ENCODE results near the gene CHTOP. TPM values are rescaled to one million over a fixed set of nuclear protein-coding genes. Genes with fewer than 3 reads are reported as not detected.

Gene CHTOP
- total and polyA plus RNA-seq, 2 of the 13 experiments (the other 11 are each of a cell fraction or from before 2014, with no cell fraction given) = 38.0 to 51.9 TPM

GRCh38 chr1:153612755-153613331 lies 21.0 kb upstream of the CHTOP start, which contains the start of gene S100A16 (continued):
- TF ChIP-seq, protein P1, sequence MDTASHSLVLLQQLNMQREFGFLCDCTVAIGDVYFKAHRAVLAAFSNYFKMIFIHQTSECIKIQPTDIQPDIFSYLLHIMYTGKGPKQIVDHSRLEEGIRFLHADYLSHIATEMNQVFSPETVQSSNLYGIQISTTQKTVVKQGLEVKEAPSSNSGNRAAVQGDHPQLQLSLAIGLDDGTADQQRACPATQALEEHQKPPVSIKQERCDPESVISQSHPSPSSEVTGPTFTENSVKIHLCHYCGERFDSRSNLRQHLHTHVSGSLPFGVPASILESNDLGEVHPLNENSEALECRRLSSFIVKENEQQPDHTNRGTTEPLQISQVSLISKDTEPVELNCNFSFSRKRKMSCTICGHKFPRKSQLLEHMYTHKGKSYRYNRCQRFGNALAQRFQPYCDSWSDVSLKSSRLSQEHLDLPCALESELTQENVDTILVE (CRISPR knock-in tag; IDR thresholded peaks at IDR 0.05) = no peak
- TF ChIP-seq YEATS4 (CRISPR knock-in tag; IDR thresholded peaks at IDR 0.05; ENCODE audit: borderline replicate concordance) (peak; percentile 65; the same call in 1 of the 2 replicates), TERF1 (CRISPR knock-in tag; IDR thresholded peaks at IDR 0.05) (no peak), ZNF749 (CRISPR knock-in tag; IDR thresholded peaks at IDR 0.05; ENCODE audit: borderline replicate concordance) (no peak), ZC3H13 (CRISPR knock-in tag; IDR thresholded peaks at IDR 0.05) (no peak), POLR2A (IDR thresholded peaks at IDR 0.05; ENCODE audit: insufficient read depth in 1 of 2, low read depth in 2 of 2, low read length in 2 of 2) (peak; percentile 18 to 75; a peak in 2 of 4 replicates), MXD1 (CRISPR knock-in tag; IDR thresholded peaks at IDR 0.05) (no peak), ZKSCAN8 (CRISPR knock-in tag; IDR thresholded peaks at IDR 0.05; ENCODE audit: borderline replicate concordance) (no peak), ZFX (CRISPR knock-in tag; IDR thresholded peaks at IDR 0.05; ENCODE audit: low read depth) (peak; percentile 86), MYC (CRISPR knock-in tag; IDR thresholded peaks at IDR 0.05; ENCODE audit: borderline replicate concordance) (peak; percentile 41; the same call in 1 of the 2 replicates), ZNF496 (CRISPR knock-in tag; IDR thresholded peaks at IDR 0.05; ENCODE audit: insufficient replicate concordance) (no peak), RORA (CRISPR knock-in tag; IDR thresholded peaks at IDR 0.05) (no peak), SP4 (CRISPR knock-in tag; IDR thresholded peaks at IDR 0.05) (no peak), POLR2AphosphoS2 (IDR thresholded peaks at IDR 0.05; ENCODE audit: low read depth, low read length) (no peak), CBX2 (IDR thresholded peaks at IDR 0.05; ENCODE audit: low read depth, low read length) (no peak), CBX2 (CRISPR knock-in tag; IDR thresholded peaks at IDR 0.05; ENCODE audit: low read depth) (no peak), MLX (CRISPR knock-in tag; IDR thresholded peaks at IDR 0.05) (no peak), ZNF367 (CRISPR knock-in tag; IDR thresholded peaks at IDR 0.05; ENCODE audit: borderline replicate concordance) (no peak), ZNF329 (CRISPR knock-in tag; IDR thresholded peaks at IDR 0.05; ENCODE audit: low read depth) (0 out of 2 replicates have a peak, but pooled peaks have one; percentile 62)

Data from HepG2 (cell line).